Mononuclear cell (primary cell): Measurements from ENCODE around the gene NEURL4. TPM values are rescaled to one million over a fixed set of nuclear protein-coding genes. Genes with fewer than 3 reads are reported as not detected.

Experiments
- H3K27me3 ChIP-seq: 2 replicates; pipeline ENCODE4 v1.6.0; 2011; ENCODE audit warnings: low read length, control low read depth; ENCODE audit not compliant: insufficient read depth
- H3K4me1 ChIP-seq: 2 replicates; pipeline ENCODE4 v1.5.1; 2011; ENCODE audit warnings: mild to moderate bottlenecking, low read length, control low read depth; ENCODE audit not compliant: insufficient read depth
- H3K4me3 ChIP-seq: 2 replicates; pipeline ENCODE4 v1.5.1; 2011; ENCODE audit warnings: mild to moderate bottlenecking, low read length, moderate library complexity
- H3K9me3 ChIP-seq: 2 replicates; pipeline ENCODE4 v1.5.1; 2011; ENCODE audit warnings: low read depth, mild to moderate bottlenecking, control low read depth, low read length
- total RNA-seq: library from RNA; depleted of rRNA; stranded (reverse); fragments of >200 nt; gene quantifications from one replicate; pipeline ENCODE4 v1.2.3, GENCODE V29; 2012

Gene NEURL4
- total RNA-seq, 1 donor: 4.8 TPM

GRCh38 chr17:7284911-7285310, 44.2 kb downstream of the NEURL4 start:
- H3K9me3 ChIP-seq: no peaks in the 10 kb centered on the region
- no peak overlapping the region for H3K4me3 ChIP-seq
- H3K27me3 ChIP-seq: peaks cover 19% of the 10 kb centered on the region
- H3K4me1 ChIP-seq: peaks cover 27% of the 10 kb centered on the region

DNA sequence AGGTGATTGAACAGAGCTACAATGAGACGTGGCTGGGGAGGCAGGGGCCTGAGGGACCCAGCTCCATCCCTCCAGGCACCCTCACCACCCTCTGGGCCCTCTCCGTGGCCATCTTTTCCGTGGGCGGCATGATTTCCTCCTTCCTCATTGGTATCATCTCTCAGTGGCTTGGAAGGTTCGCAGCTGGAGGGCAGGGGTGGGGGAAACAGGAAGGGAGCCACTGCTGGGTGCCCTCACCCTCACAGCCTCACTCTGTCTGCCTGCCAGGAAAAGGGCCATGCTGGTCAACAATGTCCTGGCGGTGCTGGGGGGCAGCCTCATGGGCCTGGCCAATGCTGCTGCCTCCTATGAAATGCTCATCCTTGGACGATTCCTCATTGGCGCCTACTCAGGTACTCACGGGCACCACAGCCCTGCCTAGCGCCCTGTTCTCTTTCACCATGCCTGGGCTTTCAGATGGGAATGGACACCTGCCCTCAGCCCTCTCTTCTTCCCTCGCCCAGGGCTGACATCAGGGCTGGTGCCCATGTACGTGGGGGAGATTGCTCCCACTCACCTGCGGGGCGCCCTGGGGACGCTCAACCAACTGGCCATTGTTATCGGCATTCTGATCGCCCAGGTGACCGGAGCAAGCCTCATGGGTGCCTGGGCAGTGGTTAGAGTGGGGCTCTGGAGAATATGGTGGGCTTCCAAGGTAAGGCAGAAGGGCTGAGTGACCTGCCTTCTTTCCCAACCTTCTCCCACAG, 45.5 kb downstream of the NEURL4 start:
- Histone ChIP-seq H3K9me3 (no peaks in the 10 kb centered on the region), H3K4me1 (peaks cover 27% of the 10 kb centered on the region), H3K27me3 (peaks cover 19% of the 10 kb centered on the region), H3K4me3 (no peak overlapping the region)

DNA sequence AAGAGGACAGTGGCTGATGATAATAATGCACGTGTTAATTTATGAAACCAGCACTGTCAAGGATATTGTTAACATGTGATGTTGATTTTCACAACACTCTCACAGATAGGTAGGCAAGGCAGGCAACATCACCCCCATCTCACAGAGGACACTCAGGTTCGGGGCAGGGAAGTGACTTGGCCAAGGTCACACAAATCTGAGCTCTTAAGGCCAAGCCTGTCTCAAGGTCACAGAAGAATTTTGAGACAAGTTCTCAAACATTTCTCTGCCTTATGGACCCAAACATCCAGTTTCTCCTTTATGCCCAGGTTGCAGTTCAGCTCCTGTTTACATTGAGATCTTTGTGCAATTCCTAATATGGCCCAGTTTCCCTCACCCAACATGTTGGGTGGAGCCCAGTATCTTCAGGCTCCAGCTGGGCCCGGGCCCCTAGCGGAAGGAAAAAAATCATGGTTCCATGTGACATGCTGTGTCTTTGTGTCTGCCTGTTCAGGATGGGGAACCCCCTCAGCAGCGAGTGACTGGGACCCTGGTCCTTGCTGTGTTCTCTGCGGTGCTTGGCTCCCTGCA, 46.3 kb downstream of the NEURL4 start:
- H3K4me1 ChIP-seq: peaks cover 27% of the 10 kb centered on the region
- H3K27me3 ChIP-seq: peaks cover 19% of the 10 kb centered on the region
- H3K9me3 ChIP-seq: no peaks in the 10 kb centered on the region
- H3K4me3 ChIP-seq: no peak overlapping the region

DNA sequence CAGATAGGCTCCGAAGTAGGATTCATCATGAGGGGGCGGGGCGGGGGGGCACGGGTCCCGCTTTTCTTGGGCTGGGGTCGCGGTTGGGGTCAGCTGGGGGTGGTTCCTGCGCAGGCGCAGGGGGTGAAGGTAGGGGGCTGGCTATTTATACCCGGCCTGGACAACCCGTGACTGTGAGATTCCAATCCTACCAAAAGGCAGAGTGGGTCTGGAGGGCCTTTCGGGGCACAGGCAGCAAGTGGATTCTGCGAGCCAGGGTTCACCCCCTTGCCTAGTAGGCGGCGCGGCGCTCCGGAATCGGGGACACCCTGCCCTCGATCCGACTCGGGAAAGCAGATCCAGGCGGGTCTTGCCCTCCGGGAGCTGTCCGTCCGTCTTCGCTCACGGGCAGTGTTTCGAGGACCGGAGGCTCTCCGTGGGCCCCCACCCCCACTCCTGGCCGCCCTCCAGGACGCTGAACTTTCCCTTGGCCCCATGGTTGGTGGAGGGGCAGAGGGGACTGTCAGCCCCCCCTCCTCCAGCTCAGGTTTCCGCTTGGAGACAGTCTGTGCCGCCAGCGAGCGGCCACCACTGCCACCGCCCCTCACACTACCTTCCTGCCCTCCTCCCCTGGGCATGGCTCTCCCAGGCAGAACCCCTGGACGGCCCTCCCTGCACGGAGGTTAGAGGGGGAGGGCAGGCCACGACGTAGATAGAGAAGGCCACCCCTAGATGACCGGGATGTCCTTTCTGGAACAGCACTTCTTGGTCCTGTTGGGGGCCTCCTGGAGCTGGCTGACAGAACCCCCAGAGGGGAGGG, 47.0 kb downstream of the NEURL4 start:
- H3K4me1 ChIP-seq: peaks cover 27% of the 10 kb centered on the region
- no peak overlapping the region for H3K4me3 ChIP-seq
- peaks cover 19% of the 10 kb centered on the region for H3K27me3 ChIP-seq
- no peaks in the 10 kb centered on the region for H3K9me3 ChIP-seq

DNA sequence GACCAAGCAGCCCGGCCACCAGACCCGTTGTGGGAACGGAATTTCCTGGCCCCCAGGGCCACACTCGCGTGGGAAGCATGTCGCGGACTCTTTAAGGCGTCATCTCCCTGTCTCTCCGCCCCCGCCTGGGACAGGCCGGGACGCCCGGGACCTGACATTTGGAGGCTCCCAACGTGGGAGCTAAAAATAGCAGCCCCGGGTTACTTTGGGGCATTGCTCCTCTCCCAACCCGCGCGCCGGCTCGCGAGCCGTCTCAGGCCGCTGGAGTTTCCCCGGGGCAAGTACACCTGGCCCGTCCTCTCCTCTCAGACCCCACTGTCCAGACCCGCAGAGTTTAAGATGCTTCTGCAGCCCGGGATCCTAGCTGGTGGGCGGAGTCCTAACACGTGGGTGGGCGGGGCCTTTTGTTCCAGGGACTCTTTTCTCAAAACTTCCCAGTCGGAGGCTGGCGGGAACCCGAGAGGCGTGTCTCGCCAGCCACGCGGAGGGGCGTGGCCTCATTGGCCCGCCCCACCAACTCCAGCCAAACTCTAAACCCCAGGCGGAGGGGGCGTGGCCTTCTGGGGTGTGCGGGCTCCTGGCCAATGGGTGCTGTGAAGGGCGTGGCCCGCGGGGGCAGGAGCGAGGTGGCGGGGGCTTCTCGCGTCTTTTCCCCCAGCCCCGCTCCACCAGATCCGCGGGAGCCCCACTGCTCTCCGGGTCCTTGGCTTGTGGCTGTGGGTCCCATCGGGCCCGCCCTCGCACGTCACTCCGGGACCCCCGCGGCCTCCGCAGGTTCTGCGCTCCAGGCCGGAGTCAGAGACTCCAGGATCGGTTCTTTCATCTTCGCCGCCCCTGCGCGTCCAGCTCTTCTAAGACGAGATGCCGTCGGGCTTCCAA, 47.8 kb downstream of the NEURL4 start, which contains the start of gene SLC2A4:
Gene SLC2A4, plus strand, starts transcription at position 645 of the 879 bp plus-strand sequence. Its CDS starts 217 bp downstream, at position 862.
- H3K4me3 ChIP-seq: peak within 1 kb of the TSS; percentile 15
- no peaks in the 10 kb centered on the region for H3K9me3 ChIP-seq
- peaks cover 27% of the 10 kb centered on the region for H3K4me1 ChIP-seq
- peaks cover 19% of the 10 kb centered on the region for H3K27me3 ChIP-seq

DNA sequence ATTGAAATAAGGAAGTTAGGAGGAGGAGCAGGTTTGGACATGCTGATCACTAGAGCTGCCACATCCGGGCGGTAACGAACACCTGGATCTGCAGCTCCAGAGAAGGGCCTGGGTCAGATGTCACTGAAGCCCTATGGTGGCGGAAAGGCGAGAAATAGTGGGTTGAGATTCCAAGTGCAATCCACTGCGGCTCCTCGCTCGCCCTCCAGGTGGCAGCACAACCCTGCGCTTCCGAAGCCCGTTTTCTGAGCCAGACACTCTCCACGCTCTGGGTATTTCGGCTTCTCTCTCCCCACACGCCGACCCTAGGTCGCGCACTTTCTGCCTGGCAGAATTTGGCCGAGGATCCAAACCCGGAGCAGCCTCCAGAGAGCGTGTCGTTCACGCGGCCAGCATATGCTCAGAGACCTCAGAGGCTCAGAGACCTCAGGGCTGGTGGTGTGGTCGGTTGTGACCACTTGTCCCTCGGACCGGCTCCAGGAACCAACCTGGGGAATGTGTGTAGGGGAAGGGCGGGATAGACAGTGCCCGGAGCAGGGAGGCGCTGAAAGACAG, 48.5 kb downstream of the NEURL4 start:
- H3K4me1 ChIP-seq: peaks cover 27% of the 10 kb centered on the region
- no peaks in the 10 kb centered on the region for H3K9me3 ChIP-seq
- H3K27me3 ChIP-seq: peaks cover 19% of the 10 kb centered on the region
- no peak overlapping the region for H3K4me3 ChIP-seq

- H3K4me3 ChIP-seq: no peak overlapping the region
- H3K4me1 ChIP-seq: peaks cover 27% of the 10 kb centered on the region
- H3K27me3 ChIP-seq: peaks cover 19% of the 10 kb centered on the region
- H3K9me3 ChIP-seq: no peaks in the 10 kb centered on the region
Measured at GRCh38 chr17:7279448-7279847, 49.7 kb downstream of the NEURL4 start.

DNA sequence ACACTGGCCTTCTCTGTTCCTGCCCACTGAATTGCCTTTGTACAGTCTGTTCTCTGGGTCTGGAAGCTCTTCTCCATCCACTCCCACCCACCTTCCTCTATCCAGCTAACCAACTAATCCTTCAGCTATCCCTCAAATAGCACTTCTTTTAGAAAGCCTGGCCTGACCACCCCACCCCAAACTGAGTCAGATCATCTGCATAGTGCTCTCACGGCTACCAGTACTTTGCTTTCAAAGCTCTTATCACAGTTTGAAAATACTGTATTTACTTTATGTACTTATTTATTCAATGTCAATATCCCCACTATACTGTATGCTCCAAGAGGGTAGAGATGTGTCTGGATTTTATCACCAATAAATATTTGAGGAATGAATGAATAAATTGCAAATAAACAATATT, 62.4 kb downstream of the NEURL4 start:
- Histone ChIP-seq H3K27me3 (peaks cover 21% of the 10 kb centered on the region), H3K4me3 (no peak overlapping the region), H3K4me1 (peaks cover 20% of the 10 kb centered on the region), H3K9me3 (no peaks in the 10 kb centered on the region)

Other genes starting within 250 kb of the NEURL4 start
- 8.6 TPM for gene CLEC10A, start 249.1 kb downstream of the NEURL4 start, total RNA-seq
- 12.9 TPM for gene ASGR2, start 214.5 kb downstream of the NEURL4 start, total RNA-seq
- 4.6 TPM for gene ASGR1, start 150.0 kb downstream of the NEURL4 start, total RNA-seq
- gene DLG4, start 109.5 kb downstream of the NEURL4 start, total RNA-seq: 9.0 TPM
- 143 TPM for gene ACADVL, start 109.4 kb downstream of the NEURL4 start, total RNA-seq
- 23.1 TPM for gene DVL2, start 94.8 kb downstream of the NEURL4 start, total RNA-seq
- gene PHF23, start 89.9 kb downstream of the NEURL4 start, total RNA-seq: 6.5 TPM
- 396 TPM for gene GABARAP, start 86.9 kb downstream of the NEURL4 start, total RNA-seq
- gene CTDNEP1, start 77.6 kb downstream of the NEURL4 start, total RNA-seq: 38.8 TPM
- 14.4 TPM for gene ELP5, start 77.1 kb downstream of the NEURL4 start, total RNA-seq
- 0.10 TPM for gene CLDN7, start 66.9 kb downstream of the NEURL4 start, total RNA-seq
- gene SLC2A4, start 47.6 kb downstream of the NEURL4 start, total RNA-seq: not detected
- gene YBX2, start 34.7 kb downstream of the NEURL4 start, total RNA-seq: not detected
- 340 TPM for gene EIF5A, start 21.7 kb downstream of the NEURL4 start, total RNA-seq
- 65.9 TPM for gene GPS2, start 14.0 kb downstream of the NEURL4 start, total RNA-seq
- 107 TPM for gene ACAP1, start 7.2 kb upstream of the NEURL4 start, total RNA-seq
- gene KCTD11, start 22.8 kb upstream of the NEURL4 start, total RNA-seq: 0.73 TPM
- not detected for gene TMEM95, start 25.8 kb upstream of the NEURL4 start, total RNA-seq
- 5.5 TPM for gene TNK1, start 51.8 kb upstream of the NEURL4 start, total RNA-seq
- gene PLSCR3, start 65.2 kb upstream of the NEURL4 start, total RNA-seq: 21.6 TPM
- gene TMEM256, start 74.8 kb upstream of the NEURL4 start, total RNA-seq: 41.1 TPM
- 0.73 TPM for gene NLGN2, start 78.5 kb upstream of the NEURL4 start, total RNA-seq
- not detected for gene SPEM1, start 91.0 kb upstream of the NEURL4 start, total RNA-seq
- gene SPEM2, start 96.3 kb upstream of the NEURL4 start, total RNA-seq: not detected
- under 0.01 TPM for gene SPEM3, start 99.5 kb upstream of the NEURL4 start, total RNA-seq
- 4.6 TPM for gene TMEM102, start 106.1 kb upstream of the NEURL4 start, total RNA-seq
- gene FGF11, start 110.2 kb upstream of the NEURL4 start, total RNA-seq: 0.21 TPM
- 3.3 TPM for gene CHRNB1, start 115.7 kb upstream of the NEURL4 start, total RNA-seq
- gene ZBTB4, start 150.3 kb upstream of the NEURL4 start, total RNA-seq: 30.9 TPM
- not detected for gene SLC35G6, start 152.1 kb upstream of the NEURL4 start, total RNA-seq
- gene POLR2A, start 155.0 kb upstream of the NEURL4 start, total RNA-seq: 174 TPM
- 14.4 TPM for gene TNFSF12, start 219.7 kb upstream of the NEURL4 start, total RNA-seq
- 44.9 TPM for gene TNFSF13, start 229.4 kb upstream of the NEURL4 start, total RNA-seq
- gene SENP3, start 232.6 kb upstream of the NEURL4 start, total RNA-seq: 33.1 TPM